Stimulated activated CD4-positive, alpha-beta T cell treated with anti-CD3 and anti-CD28 coated beads, Interleukin-1b, Interleukin-23, amount 100 ng/mL, for 1 hour (primary cell): ENCODE measurements around the gene QSOX1.
"Not testable (repeated sequence)": the region's sequence is repeated elsewhere in the genome, so short reads cannot be mapped to it uniquely, and the experiment has no call there.

Experiments used
- DNase-seq, 2 donors: peaks; one replicate each; pipeline ENCODE4 v3.0.0-alpha.2; 2020; ENCODE audit warnings: low read depth in 2 of 2

QSOX1 gene

DNA sequence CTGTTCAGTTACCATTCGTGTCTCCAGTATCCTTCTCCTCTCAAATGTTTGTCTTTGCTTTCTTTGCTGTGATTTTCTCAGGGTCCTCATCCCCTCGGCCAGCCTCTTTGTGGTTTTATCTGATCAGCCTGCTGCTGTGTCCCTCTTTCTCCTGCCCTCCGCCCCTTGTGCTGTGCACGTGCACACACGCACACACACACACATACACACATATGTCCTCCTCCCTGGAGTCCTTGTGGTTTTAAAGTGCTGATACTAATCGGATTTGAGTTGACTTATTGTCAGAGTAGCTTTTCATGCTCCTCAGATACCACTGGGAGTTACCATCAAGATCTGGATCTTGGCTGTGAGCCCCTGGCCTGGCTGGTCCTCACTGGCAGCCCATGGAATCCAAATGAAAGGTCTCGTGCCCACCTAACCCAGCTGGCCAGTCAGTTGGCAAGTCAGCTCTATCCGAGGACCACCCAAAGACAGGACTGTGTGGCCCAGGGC, 34.1 kb downstream of the QSOX1 start:
- DNase-seq, result no peak

GRCh38 chr1:180190091-180190490, 35.4 kb downstream of the QSOX1 start:
- DNase-seq, result no peak

- no peak for DNase-seq
Observed at GRCh38 chr1:180192172-180192571, 37.5 kb downstream of the QSOX1 start.

DNA sequence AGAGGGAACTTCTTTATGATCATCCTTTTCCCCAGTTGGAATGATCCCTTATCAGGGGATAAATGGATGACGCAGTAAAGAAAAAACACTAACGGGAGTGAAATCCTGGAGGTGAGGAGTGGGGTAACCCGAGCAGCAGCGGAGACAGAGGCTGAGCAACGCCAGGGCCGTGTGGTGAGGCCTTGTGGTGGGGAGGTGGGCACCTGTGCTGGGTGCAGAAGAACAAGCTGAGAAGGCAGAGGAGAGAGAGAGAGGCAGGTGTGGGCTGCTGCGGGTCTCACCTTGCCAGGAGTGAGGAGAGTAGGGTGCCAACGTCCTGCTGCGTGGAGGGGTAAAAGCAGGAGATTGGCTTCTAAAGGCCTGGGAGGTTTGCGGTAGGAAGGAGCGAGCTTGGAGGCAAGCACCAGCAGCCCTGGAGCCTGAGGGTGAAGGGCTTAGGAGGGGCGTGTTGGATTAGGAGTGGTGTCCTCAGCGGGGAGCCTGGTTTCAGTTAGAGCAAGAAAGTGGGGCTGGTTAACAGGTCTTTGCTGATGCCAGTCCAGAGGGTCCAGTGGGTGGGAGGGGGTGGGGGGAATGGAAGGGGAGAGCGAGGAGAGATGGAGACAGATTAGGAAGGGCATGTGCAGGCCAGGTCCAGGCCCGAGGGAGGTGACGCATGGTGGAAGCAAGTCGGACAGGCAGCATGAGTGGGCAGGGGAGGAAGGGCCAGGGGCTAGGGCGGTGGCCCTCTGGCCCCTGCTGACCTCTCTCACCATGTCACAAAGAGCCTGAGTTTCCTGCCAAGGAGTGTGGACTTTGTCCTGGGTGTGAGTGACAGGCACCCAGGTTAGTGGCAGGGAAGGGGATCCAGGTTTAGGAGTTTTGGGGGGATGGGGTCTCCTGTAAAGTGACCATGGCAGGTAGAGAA, 38.7 kb downstream of the QSOX1 start:
- no peak for DNase-seq

- no peak for DNase-seq
Observed at GRCh38 chr1:180194048-180194425, 39.4 kb downstream of the QSOX1 start.

DNA sequence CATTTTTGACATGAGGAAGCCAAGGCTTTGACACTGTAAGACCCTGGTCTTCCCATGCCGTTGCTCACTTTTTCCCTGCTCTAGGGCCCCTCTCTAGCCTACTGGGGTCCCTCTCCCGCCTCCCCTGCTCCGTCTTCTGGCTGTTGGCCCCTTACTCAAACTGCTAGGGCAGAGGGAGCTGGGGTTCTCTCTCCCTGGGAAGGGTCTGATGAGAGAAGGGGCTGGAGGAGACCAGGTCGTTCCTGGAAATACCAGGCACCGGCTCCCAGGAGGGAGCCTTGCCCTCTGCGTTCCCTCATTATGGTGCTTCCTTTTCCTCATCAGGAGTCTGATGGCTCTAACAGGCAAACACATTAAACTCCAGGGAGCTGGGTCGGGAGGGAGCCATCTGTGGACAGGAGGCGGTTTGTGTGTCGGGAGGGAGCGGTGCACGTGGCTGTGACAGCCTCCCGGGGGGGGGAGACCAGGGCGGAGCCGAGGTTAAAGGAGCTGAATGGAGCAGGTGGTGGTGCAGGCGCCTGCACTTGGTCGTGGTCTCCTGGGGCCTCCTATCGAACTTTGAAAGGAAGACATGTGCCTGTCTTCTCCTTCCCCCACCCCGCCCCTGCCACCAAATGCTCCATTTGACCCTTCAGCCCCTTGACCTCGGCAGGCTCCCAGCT, 40.0 kb downstream of the QSOX1 start:
- no peak for DNase-seq

DNA sequence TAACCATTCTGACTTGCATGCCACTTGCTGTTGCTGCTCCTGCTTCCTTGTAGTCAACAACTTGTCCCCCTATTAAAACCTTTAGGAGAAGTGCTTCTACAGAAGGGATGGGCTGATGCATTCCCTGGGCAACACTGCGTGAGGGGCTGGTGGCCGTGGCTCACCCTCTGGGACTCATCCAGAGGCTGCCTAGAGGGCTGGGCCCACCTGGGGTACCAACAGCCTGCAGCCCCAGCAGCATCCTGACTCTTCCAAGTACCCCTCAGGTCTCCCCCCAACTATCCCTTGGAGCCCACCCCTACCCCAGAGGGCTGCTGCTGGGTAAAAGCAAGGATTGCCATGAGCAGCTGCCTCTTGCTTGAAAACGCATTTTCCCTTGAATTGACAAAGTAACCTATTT, 40.7 kb downstream of the QSOX1 start:
- DNase-seq, result no peak

GRCh38 chr1:180195916-180196315, 41.2 kb downstream of the QSOX1 start:
- DNase-seq, result no peak

DNA sequence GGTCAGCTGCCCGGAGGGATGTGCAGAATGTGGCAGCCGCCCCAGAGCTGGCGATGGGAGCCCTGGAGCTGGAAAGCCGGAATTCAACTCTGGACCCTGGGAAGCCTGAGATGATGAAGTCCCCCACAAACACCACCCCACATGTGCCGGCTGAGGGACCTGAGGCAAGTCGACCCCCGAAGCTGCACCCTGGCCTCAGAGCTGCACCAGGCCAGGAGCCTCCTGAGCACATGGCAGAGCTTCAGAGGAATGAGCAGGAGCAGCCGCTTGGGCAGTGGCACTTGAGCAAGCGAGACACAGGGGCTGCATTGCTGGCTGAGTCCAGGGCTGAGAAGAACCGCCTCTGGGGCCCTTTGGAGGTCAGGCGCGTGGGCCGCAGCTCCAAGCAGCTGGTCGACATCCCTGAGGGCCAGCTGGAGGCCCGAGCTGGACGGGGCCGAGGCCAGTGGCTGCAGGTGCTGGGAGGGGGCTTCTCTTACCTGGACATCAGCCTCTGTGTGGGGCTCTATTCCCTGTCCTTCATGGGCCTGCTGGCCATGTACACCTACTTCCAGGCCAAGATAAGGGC, 41.9 kb downstream of the QSOX1 start:
- DNase-seq, result no peak

DNA sequence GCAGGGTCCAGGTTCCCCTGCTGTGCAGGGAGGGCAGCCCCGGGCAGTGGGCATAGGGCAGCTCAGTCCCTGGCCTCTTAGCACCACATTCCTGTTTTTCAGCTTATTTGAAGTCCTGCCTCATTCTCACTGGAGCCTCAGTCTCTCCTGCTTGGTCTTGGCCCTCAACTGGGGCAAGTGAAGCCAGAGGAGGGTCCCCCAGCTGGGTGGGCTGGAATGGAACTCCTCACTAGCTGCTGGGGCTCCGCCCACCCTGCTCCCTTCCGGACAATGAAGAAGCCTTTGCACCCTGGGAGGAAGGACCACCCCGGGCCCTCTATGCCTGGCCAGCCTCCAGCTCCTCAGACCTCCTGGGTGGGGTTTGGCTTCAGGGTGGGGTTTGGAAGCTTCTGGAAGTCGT, 42.6 kb downstream of the QSOX1 start:
- DNase-seq, result no peak

DNA sequence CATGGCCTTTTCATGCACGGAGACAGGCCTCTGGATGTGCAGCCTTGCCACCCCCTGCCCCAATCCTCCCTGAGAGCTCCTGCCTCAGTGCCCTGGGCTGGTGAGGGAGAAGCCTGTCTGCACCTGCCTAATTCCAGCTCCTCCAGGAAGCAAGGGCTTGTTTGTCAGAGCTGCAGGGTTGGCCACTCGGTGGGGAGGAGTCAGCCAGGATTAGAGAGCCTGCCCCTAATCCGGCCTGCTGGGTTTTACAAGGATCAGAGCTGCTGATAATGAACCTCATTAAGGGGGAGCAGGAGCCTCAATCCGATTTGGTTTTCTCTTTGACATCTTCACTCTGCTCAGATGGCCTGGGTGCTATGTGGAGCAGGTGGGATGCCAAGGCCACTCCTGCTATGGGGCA, 43.5 kb downstream of the QSOX1 start:
- DNase-seq, result no peak

GRCh38 chr1:180198611-180199010, 43.9 kb downstream of the QSOX1 start:
- no peak for DNase-seq

GRCh38 chr1:180199018-180199417, 44.3 kb downstream of the QSOX1 start:
- DNase-seq, result no peak

DNA sequence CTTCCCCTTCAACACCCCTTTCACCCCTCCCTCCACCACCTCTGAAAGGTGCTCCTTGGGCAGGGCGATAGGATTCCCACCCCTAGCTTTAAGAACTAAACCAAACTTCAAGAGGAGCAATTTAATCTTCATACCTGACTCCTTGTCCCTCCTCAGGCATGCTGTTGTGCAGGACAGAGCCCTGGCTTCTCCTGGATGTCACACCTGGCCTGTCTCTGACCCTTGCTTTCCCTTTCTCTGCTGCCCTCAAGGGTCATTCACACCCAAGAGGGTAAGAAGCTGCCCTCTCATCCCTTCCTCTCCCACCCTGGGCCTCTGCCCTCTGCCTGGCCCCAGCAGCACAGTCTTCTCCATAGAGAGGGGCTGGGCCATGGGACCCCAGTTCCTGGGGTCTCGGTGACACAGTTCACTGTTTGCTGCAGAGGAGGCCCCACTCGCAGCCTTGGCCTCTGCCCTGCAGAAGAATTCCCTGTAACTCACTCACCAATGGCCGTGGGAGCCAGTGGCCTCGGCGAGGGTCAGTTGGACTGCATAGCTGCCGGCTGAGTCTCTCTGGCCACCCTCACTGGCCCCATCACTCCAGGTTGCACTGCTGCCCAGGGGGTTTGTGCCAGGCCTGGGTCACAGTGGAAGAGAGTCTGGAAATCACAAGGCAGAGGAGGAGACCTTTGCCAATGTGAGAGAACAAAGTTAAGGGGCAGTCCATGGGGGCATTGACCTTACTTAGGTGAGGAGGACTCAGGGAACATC, 47.0 kb downstream of the QSOX1 start:
- DNase-seq, result no peak

DNA sequence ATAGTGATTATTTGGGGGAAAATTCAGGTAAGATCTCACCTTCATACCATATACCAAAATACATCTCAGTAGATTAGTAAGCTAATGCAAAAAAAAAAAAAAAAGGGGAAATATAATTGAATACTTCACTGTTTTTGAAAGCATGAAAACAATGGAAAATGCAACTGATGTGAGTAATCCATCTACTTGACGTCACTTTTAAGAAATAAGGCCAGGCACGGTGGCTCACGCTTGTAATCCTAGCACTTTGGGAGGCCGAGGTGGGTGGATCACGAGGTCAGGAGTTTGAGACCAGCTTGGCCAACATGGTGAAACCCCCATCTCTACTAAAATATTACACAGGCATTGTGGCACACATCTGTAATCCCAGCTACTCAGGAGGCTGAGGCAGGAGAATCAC, 47.9 kb downstream of the QSOX1 start:
- not testable (repeated sequence) for DNase-seq

DNA sequence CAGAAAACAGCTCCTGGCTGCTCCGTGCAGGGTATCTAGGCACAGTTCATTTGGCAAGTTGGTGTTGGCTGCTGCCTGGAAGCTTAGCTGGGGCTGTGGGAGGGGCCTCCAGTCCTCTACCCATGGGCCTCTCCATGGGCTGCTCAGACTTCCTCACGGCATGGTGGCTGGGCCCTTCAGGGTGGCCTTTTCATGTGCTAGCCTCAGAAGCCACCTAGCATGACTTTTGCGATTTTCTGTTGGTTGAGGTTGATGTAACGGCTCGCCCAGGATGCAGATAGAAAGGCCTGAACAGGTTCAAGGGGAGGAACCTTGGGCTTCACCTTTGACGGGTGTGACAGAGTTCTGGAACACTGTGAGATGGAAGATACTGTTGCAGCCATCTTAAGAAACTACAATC, 49.6 kb downstream of the QSOX1 start:
- no peak for DNase-seq

DNA sequence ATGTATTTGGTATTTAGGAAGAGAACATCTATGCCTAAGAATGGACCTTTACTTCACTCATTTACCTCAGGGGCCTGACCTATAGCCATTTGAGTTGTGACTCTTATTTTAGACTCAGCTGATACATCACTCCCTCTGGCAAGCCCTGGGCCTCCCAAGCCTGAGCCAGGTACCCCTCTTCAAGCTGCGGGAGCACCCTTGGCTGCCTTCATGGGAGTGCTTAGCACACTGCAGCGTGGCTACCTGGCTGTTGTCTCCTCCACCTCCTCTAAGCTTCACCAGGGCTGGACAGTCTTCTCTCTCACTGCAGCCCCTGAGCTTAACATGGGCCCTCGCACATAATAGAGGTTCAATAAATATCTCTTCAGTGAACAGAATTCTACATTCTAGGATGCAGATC, 51.9 kb downstream of the QSOX1 start:
- DNase-seq, result no peak

DNA sequence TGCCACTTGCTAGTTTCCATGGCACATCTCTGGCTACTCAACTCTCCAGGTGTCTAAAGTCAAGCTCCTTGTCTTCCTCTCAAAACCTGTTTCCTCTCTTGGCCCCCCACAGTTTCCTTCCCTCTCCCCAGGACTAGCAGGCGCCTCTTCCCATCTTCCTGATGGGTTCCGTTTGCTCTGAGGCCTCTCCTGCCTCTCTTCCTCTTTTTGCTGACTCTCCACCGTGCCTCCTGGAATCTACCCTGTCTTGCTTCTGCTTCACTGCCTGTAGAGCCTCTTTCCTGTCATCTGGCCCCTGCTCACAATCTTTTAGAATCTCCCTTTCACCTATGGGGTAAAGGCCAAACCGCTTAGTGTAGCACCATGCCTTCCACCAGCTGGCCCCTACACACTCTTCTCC, 53.6 kb downstream of the QSOX1 start:
- no peak for DNase-seq

- no peak for DNase-seq
Observed at GRCh38 chr1:180210008-180210620, 55.4 kb downstream of the QSOX1 start.

DNA sequence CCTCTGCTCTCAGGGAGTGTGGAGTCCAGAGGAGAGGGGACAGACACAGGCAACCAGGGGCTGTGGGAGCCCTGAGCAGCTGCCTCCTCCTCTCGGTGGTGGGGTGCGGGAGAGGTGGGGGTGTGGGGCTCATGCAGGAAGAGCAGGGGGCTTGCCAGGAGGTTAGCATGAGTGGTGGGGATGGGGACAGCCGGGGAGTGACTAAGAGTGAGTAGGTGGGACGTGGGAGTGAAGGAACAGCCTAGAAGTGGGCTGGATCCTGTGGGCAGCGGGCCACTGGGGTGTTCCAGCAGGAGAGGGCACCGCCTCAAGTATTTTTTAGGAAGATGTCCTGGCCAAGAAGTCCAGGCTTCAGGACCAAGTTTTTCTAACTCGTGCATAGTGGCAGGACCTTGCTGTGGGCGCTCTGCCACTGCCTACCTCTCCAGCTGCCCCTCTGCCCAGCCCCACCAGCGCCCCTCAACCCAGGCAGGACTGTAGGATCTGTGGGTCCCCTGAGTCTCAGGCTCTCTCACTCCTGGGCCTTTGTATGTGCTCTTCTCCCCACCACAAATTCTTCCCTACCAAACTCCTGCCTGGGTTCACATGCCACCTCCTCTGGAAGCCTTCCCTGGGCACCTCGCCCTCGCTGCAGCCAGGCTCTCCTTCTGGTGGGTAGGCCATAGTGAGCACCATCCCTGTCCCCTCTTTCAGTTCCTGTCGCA, 56.6 kb downstream of the QSOX1 start:
- DNase-seq, result no peak

DNA sequence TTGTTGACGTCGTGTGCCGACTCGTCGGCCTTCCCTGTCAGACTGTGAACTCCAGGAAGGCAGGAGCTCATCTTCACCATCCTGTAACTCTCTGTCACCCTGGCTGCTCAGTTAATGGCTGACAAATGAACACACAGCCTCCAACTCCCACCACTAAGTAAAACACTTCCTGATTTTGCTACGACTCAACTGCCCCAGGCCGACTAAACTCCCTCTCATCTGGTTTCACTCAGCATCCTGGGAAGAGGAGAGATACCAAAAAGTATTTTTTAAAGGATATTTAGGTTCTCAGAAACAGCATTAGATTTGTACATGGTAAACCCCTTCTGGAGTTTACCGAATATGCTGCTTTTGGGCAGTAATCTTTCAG, 57.2 kb downstream of the QSOX1 start:
- no peak for DNase-seq
